Retinal pigment epithelial cell (primary cell): Measurements from ENCODE around the gene IL4R.

Experiments used
- DNase-seq: peaks from one replicate; pipeline ENCODE4 v3.0.0-alpha.2; 2010; ENCODE audit warnings: low read depth
- H3K4me3 ChIP-seq: 2 replicates; pipeline ENCODE4 v1.5.1; 2011; ENCODE audit warnings: mild to moderate bottlenecking, low read length, control low read depth, moderate library complexity
- CTCF ChIP-seq: conservative IDR thresholded peaks from 2 replicates; pipeline ENCODE4 v1.5.1; 2011; ENCODE audit warnings: low read depth, low read length, control low read depth, inconsistent platforms

Gene IL4R

GRCh38 chr16:27316038-27316680 lies 2.4 kb downstream of the IL4R start:
- no peak for DNase-seq
- H3K4me3 ChIP-seq, result no peak overlapping the region
- no peak for TF ChIP-seq CTCF

- H3K4me3 ChIP-seq, result no peak overlapping the region
- no peak for DNase-seq
- TF ChIP-seq CTCF, result no peak
Observed at GRCh38 chr16:27317320-27317719, 3.5 kb downstream of the IL4R start.

DNA sequence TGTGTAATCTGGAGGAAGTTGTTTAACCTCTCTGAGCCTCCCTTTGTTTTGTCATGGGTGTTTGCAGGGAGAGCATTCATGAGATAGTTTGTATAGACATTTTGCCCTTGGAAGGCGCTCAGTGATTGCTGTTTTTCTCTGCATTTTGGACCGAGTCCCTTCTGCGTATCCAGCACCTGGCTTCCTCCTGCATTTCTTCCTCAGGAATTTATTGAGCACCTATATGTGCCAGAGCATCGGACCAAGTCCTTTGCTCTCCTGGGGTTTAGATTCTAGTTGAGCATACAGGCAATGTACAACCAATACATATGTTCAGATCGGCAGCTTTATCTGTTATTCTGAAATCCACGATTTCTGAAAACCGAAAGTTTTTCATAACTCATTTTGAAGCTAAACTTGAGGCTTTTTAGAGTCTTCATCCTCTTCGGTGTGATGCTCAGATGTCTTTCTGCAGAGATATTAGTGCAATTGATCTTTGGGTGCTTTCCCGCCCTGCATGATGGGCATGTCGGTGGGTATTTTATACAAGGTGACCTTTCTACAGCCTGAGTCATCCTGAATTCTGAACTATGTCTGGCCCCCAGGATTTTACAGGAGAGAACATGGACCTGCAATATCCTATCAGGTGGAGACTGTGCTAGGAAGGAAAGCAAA lies 4.1 kb downstream of the IL4R start:
- DNase-seq, result no peak
- TF ChIP-seq CTCF, result no peak
- H3K4me3 ChIP-seq, result no peak overlapping the region

DNA sequence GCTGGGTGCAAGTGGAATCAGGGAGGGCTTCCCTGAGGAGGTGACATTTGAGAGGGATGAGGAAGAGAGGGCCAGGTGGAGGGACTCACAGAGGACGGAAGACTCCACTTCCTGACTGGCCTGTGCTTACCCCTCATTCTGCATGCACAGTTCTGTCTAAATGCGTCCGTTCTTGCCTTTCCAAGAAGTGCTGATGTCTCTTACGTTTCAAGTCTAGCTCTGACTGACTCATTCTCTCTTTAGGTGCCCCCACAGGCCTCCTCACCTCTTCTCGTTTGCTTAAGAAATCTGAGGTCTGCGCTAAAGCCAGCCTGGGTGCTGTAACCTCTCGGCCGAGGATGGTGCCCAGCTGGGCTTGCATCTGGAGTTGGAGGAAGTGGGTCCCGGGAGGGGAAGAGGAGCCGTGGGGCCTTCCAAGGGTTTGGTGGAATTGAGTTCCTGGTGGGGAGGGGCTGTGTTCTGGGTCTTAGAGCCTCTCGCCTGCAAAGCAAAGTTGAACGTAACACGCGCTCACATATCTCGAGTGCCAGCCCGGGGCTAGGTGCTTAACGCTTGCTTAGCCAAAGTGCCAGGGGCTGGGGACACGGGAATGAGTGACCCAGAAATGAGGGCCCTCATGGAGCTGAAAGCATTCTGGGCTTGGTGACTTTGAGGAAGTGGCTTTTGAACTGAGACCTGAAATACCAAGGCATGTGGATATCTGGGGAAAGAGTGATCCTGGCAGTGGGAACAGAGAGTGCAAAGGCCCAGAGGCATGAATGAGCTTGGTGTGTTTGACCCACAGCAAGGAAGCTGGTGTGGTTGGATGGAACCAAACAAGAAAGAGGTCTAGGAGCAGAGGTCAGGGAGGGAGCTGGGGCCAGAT lies 4.8 kb downstream of the IL4R start:
- no peak for TF ChIP-seq CTCF
- no peak for DNase-seq
- H3K4me3 ChIP-seq, result no peak overlapping the region

- no peak for DNase-seq
- H3K4me3 ChIP-seq, result no peak overlapping the region
- TF ChIP-seq CTCF, result no peak
Observed at GRCh38 chr16:27319257-27319965, 5.6 kb downstream of the IL4R start.

DNA sequence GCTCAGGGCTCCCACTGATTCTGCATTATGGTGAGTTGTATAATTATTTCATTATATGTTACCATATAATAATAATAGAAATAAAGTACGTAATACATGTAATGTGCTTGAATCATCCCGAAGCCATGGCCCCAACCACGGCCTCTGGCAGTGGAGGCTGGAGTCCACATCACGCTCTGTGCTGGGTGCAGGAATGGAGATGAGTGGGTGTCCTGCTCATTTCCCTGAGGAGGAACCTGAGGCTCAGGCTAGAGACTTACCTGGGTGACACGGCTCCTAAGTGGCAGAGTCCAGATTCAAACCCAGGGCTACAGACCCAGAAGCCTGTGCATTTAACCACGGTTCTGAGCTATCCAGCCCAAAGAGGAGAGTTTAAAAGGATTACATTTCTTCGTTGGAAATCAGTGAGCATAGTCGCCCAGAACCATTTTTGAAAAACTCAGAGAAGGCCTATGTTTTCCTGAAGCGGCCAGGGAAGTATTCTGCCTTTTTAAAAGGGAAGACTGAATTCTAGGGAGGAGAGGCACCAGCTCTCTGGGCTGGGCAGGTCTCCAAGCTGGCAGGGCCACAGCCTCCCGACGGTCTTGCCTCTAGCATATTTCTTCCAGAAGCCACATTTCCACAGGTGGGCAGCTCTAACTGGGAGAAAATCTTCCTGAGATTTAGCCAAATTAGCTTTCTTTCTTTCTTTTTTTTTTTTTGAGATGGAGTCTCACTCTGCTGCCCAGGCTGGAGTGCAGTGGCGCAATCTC lies 6.7 kb downstream of the IL4R start:
- H3K4me3 ChIP-seq, result no peak overlapping the region
- no peak for DNase-seq
- TF ChIP-seq CTCF, result no peak
